HG03108 (cell line): Measurements from ENCODE around the gene TPMT.
"Not testable (repeated sequence)": the region's sequence is repeated elsewhere in the genome, so short reads cannot be mapped to it uniquely, and the experiment has no call there.

Experiments
- ATAC-seq: cut with Tn5 transposase; IDR thresholded peaks from one replicate; pipeline ENCODE4 v1.9.1; 2021; ENCODE audit warnings: moderate library complexity; ENCODE audit not compliant: unreplicated experiment

Gene TPMT

DNA sequence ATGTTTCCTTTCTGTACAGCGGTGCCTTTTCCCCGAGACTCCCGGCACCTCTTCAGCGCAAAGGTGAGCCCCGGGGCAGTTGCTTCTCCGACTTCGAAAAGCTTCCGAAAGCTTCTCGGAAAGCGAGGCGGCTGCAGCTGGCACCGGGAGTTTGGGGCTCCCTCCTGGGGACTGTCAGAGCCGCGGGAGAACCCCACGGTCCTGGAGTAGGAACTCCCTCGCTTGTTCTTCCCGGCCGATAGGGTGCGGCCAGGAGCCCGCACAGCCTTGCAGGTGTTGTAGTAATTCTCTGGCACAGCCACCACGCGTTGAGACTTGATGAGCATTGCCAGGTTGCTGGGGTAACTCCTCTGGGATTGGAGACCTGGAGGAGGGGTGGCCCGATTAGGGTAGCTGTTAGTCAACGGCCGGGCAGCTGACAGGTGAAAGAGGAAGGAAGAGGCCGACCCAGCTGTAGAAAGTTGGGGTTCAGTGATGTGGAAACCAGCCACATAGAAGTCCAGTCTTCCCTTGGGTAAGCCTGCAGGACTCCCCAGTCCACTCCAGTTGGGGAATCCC lies 1.1 kb upstream of the TPMT start:
- peak; percentile 31 for ATAC-seq

DNA sequence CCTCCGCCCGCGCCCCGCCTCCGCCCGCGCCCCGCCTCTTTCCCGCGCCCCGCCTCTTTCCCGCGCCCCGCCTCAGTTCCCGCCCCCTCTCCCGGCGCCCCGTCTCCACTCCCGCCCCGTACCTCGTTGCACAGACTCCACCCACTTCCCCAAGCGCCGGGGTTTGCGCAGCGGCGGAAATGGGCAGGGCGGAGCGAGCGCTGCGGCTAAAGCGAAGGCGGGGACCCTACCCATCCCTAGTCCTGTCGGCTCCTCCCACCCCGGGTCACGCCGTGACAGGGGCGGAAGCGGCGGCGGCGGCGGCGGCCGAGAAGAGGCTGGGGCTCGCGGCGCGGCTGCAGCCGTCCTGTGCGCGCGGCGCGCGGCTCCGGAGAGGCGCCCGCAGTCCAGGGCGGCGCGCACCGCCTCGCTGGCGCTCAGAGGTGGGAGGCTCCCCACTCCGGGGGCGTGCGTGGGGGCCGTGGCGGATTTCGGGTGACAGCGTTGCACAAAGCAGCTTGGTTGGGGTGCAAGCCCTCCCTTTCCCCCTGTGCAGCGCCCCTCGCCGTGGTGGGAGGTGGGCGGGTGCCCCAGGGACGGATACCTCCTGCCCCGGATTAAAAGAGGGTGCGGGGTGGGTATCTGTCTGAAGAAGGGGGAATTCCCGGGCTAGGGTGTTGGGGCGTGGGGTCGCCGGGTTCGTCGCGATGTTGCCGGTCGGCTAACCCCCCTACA lies 430 bp upstream of the TPMT start, which contains the start of gene KDM1B:
Gene KDM1B, plus strand, starts transcription at position 273 of the 714 bp plus-strand sequence. CDS start 4,474 bp downstream, outside the sequence.
- peak; percentile 85 for ATAC-seq

DNA sequence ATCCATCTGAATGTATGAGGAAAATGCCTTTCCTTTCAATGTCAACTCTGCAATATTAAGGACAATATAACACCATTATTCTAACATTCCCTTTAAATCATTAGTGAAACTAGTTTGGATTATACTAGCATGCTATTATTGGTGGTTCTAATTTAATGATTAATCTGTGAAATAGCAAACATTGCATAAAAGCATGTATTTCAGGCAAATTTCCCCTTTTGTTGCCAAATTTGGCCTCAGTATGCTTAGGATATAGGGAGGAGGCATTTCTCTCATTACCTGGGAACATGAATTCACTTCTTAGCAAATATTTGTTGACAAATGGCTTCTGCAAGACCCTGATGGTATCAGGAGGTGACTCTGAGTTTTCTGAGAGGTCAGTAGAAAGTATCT lies 1.6 kb downstream of the TPMT start:
- no peak for ATAC-seq

GRCh38 chr6:18151801-18152200 lies 3.1 kb downstream of the TPMT start:
- ATAC-seq, result no peak

GRCh38 chr6:18151391-18151790 lies 3.5 kb downstream of the TPMT start:
- not testable (repeated sequence) for ATAC-seq

DNA sequence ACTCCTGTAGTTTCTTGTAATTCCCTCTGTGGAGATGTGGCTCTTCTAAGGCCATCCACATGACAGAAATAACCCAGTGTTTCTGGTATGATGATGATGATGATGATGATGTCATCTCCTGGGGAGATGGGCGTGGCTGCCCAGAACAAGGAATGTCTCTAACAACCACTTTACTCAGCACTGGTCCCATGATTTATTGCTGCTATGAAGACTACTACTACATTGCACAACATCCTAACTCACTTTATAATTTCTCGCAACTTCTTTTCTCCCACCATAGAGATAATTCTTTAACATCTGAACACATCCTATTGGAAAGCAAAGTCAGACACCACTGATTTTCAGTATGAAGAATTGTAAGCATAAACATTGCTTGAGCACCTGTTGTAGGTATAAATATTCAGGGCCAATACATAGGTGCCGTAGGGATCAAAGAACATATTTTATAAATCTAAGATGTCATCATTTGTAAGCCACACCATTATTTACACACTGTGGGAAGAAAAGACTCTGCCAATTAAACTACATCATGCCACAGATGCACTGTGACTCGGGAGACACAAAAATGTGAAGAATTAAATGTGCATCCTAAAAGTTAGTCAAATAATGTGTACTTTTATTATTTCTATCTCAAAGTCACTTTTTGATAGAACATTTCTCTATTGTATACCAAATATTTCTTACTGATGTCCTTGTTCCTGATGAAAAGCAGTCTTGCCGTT lies 6.4 kb downstream of the TPMT start:
- ATAC-seq, result no peak

DNA sequence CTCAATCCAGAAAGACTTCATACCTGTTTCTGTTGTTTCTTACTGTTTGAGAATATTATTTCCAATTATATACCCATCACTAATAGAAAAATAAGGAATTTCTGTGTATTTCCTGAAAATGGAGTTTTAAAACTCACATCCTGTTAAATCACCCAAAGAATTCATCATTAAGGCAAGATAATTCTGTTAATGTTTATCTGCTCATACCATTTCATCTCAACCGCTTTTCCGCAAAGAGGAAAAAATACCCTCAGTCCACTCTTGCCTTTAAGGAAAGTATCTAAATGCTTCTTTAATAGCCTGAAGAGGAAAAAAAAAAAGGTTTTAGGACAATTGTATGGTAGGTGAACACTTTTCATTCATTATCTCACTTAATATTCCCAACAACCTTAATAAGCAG lies 7.3 kb downstream of the TPMT start:
- ATAC-seq, result no peak

GRCh38 chr6:18147160-18147559 lies 7.7 kb downstream of the TPMT start:
- ATAC-seq, result no peak

- ATAC-seq, result no peak
Observed at GRCh38 chr6:18142591-18142861, 12.4 kb downstream of the TPMT start.

GRCh38 chr6:18141805-18142590 lies 12.9 kb downstream of the TPMT start:
- ATAC-seq, result no peak

- ATAC-seq, result no peak
Observed at GRCh38 chr6:18139935-18140621, 14.8 kb downstream of the TPMT start.

- no peak for ATAC-seq
Observed at GRCh38 chr6:18138906-18139305, 16.0 kb downstream of the TPMT start.

DNA sequence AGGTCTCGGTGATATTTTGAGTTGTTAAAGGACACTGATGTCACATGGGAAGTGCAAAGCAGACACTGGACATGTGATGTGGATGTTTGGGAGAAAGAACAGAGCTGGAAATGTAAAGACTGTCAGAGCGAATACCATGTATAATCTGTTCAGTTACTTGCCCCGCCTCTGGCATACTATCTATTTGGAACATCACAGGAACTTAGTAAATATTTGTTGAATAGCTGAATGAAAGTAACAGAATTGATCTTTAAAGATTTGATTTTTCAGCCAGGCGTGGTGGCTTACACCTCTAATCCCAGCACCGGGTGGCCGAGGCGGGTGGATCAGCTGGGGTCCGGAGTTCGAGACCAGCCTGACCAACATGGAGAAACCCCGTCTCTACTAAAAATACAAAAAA lies 18.6 kb downstream of the TPMT start:
- ATAC-seq, result no peak

DNA sequence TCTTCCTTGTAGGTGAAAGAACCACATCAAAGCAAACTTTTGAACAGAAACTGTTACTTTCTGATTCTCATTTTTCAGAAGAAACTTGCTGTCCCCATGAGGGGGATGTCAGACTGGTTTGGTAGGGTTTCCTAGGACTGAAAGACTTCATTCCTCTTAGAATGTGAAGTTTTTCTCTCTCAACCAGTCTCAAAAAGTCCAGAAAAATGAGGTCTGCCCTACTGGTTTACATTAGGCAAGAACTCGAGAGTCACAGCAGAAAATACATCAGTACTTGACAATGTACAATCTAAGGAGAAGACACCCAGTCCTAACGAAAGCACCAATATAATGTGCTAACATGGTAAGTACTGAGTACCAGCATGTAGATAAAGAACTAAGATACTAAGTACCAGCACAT lies 19.7 kb downstream of the TPMT start:
- ATAC-seq, result no peak

DNA sequence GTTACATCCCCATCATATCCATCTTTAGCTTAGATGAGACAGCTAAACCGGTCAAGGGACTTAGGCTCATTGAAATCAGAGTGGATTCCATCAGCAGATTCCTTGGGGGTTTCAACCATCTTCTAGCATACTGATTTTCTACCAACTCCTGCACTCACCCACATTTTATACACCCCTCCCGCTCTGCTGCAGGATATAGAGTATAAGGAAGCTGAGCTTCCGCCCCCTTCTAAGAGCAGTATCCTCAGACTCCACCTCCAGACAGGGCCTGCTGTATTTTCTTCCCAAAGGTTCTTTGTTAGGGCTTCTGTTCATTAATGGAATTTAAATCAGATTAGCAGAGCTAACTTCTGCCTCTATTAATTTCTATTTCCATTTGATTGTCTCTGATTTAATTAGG lies 22.5 kb downstream of the TPMT start:
- ATAC-seq, result no peak

GRCh38 chr6:18126121-18126520 lies 28.8 kb downstream of the TPMT start:
- ATAC-seq, result no peak

GRCh38 chr6:18122128-18123093 lies 32.5 kb downstream of the TPMT start, which contains the start of gene NHLRC1:
NHLRC1 (minus strand) TSS chr6:18122677; CDS start chr6:18122606, 71 bp downstream.
- ATAC-seq, result peak; percentile 99

- no peak for ATAC-seq
Observed at GRCh38 chr6:18121580-18122127, 33.2 kb downstream of the TPMT start.

DNA sequence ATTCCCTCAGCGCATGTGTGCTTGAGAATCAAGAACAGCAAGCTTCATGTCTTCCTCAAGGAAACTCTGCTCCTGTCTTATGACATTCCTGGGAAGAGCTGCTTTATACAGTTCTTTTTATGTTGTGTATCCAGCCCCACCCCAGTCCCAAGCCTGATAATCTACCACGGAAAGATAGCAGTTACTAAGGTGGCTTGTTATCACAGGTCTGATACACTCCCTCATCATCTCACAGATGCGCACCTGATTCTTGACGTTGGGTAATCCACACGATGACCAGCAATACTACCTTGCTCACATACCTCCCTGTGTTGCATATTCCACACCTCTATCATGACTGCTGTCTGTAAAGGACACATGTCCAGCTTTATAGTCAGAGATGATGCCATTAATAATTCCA lies 35.6 kb downstream of the TPMT start:
- ATAC-seq, result no peak
